Measurements from ENCODE around the gene RTN4R.

Gene RTN4R

GRCh38 chr22:20206709-20207215, 61.4 kb downstream of the RTN4R start:
- peak; percentile 27 for DNase-seq (ENCODE audit: low read depth)
- H3K4me3 ChIP-seq (ENCODE audit: low read length): peak overlapping the region; percentile 79
- TF ChIP-seq, protein P1, sequence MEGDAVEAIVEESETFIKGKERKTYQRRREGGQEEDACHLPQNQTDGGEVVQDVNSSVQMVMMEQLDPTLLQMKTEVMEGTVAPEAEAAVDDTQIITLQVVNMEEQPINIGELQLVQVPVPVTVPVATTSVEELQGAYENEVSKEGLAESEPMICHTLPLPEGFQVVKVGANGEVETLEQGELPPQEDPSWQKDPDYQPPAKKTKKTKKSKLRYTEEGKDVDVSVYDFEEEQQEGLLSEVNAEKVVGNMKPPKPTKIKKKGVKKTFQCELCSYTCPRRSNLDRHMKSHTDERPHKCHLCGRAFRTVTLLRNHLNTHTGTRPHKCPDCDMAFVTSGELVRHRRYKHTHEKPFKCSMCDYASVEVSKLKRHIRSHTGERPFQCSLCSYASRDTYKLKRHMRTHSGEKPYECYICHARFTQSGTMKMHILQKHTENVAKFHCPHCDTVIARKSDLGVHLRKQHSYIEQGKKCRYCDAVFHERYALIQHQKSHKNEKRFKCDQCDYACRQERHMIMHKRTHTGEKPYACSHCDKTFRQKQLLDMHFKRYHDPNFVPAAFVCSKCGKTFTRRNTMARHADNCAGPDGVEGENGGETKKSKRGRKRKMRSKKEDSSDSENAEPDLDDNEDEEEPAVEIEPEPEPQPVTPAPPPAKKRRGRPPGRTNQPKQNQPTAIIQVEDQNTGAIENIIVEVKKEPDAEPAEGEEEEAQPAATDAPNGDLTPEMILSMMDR (conservative IDR thresholded peaks at IDR 0.05; ENCODE audit: low read length): no peak

DNA sequence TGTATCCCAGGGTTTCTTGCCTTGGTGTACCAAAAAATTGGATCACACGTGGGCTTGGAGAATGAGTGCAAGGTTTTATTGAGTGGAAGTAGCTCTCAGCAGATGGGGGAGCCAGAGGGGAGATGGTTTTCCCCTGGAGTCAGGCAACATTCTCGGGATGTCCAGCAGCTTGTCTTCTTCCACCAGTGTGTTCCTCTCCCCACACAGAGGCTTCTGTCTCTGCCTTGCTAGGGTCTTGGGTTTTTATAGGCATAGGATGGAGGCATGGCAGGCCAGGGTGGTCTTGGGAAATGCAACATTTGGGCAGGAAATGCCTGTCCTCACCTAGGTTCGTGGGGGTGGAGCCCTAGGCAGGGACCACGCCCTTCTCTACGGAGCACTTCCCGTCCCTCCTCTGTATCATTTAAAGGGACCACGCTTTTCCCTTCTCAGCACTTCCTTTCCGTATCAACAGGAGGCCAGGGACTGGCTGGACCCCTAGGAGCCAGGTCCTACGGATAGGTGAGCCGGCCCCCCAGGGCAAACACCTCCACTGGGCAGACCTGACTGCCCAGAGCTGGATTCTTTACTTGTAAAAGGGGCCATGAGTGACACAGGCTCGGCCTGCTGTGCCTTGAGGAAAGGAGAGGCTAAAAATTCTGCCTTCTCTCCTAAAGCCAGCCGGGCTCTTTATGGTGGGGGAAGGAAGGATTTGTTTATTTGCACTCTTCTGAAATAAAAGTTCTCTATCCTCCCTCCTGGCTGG, 62.0 kb downstream of the RTN4R start:
- TF ChIP-seq, protein P1 (conservative IDR thresholded peaks at IDR 0.05; ENCODE audit: low read length): no peak; the same call in 1 of the 2 replicates
- peak; percentile 74 for DNase-seq (ENCODE audit: low read depth)
- H3K4me3 ChIP-seq (ENCODE audit: low read length): peak overlapping the region; percentile 79

GRCh38 chr22:20205464-20205963, 62.6 kb downstream of the RTN4R start:
- no peak for DNase-seq (ENCODE audit: low read depth)
- H3K4me3 ChIP-seq (ENCODE audit: low read length): no peak overlapping the region
- TF ChIP-seq, protein P1 (conservative IDR thresholded peaks at IDR 0.05; ENCODE audit: low read length): no peak

DNA sequence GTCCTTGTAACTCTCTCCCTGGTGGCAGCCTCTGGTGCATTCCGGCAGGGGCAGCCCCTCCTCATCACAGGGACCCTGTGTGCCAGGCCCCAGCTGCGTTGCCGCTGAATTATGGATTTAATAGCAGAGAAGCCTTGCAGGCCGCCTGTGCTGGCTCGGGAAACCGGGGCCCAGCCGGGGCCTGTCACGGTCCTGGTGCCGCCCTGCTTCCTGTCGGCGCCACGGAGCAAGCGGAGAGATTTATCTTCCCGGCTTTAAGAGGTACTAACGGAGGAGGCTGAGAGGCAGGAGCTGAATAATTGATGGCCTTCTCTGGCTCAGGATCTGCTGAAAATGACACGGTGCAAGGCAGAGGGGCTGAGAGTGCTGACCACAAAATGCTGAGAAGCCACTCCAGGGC, 63.3 kb downstream of the RTN4R start:
- TF ChIP-seq, protein P1 (conservative IDR thresholded peaks at IDR 0.05; ENCODE audit: low read length): no peak
- no peak overlapping the region for H3K4me3 ChIP-seq (ENCODE audit: low read length)
- DNase-seq (ENCODE audit: low read depth): no peak

- DNase-seq (ENCODE audit: low read depth): no peak
- H3K4me3 ChIP-seq (ENCODE audit: low read length): no peak overlapping the region
- TF ChIP-seq, protein P1 (conservative IDR thresholded peaks at IDR 0.05; ENCODE audit: low read length): no peak
Observed at GRCh38 chr22:20204311-20204710, 63.8 kb downstream of the RTN4R start.

DNA sequence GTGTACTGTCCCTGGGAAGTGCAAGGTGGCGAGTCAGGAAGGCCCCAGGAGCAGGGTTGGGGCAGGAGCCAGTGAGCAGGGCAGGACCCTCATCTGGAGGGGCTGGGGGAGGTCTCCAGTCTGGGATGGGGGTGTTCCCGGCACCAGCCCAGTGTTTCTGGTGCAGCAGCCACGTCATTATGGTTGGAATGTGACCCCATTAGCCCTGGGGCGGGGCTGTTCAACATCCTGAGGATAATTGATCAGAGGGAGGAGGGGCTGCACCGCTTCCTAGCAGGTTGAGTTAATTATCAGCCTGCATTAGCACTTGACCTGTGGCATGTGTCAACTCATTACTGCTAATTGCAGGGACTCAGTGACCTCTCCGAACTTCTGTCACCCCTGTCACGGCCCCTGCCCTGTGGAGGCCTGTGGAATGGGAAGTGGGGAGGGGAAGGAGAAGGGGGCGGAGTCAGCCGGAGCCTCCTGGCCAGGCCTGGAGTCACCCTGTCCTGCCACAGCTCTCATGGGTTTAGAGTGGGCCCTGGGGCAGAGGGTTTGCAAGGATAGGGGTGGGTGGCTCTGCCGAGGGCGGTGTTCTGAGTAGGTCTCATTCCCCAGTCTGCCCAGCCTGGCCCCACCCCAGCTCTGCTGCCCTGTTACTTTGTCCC, 64.4 kb downstream of the RTN4R start:
- no peak overlapping the region for H3K4me3 ChIP-seq (ENCODE audit: low read length)
- TF ChIP-seq, protein P1 (conservative IDR thresholded peaks at IDR 0.05; ENCODE audit: low read length): no peak
- peak; percentile 9 for DNase-seq (ENCODE audit: low read depth)
